Panc1 (cell line): ENCODE results near the gene OVAAL.

ENCODE experiments used
- POLR2AphosphoS5 ChIP-seq: IDR thresholded peaks from 2 replicates; pipeline ENCODE4 v1.6.1; 2012; ENCODE audit warnings: mild to moderate bottlenecking, low read depth, low read length, moderate library complexity
- SIN3A ChIP-seq: IDR thresholded peaks from 2 replicates; pipeline ENCODE4 v1.6.1; 2012; ENCODE audit warnings: low read depth, mild to moderate bottlenecking, low read length, moderate library complexity, borderline replicate concordance; ENCODE audit not compliant: insufficient read depth
- TCF7L2 ChIP-seq: IDR thresholded peaks from 2 replicates; pipeline ENCODE4 v1.6.1; 2011; ENCODE audit warnings: mild to moderate bottlenecking, low read depth, low read length, inconsistent platforms
- TF ChIP-seq, protein P1 (sequence below): fragments of 450-650 bp; IDR thresholded peaks from 2 replicates; pipeline ENCODE4 v1.5.1; 2017; ENCODE audit warnings: mild to moderate bottlenecking

DNA sequence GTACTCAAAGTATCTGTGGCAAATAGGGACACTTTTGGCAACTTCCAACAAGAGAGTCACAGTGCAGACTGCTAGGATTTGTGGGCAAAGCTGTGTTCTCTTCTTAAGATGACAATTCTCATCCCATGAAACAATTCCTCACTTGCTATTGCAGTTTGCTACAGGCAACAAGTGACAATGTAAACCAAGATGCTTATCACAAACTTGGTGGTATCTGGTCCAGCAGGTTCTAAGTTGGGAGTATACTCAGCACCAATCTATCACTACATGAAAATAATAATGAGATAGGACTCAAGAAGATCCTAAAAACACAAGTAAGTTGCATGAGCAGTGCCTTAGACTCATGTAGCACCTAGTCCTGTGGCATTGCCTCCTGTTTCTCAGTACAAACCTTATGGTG lies 3.4 kb upstream of the OVAAL start:
- TF ChIP-seq SIN3A: no peak
- no peak for TF ChIP-seq TCF7L2
- TF ChIP-seq, protein P1, sequence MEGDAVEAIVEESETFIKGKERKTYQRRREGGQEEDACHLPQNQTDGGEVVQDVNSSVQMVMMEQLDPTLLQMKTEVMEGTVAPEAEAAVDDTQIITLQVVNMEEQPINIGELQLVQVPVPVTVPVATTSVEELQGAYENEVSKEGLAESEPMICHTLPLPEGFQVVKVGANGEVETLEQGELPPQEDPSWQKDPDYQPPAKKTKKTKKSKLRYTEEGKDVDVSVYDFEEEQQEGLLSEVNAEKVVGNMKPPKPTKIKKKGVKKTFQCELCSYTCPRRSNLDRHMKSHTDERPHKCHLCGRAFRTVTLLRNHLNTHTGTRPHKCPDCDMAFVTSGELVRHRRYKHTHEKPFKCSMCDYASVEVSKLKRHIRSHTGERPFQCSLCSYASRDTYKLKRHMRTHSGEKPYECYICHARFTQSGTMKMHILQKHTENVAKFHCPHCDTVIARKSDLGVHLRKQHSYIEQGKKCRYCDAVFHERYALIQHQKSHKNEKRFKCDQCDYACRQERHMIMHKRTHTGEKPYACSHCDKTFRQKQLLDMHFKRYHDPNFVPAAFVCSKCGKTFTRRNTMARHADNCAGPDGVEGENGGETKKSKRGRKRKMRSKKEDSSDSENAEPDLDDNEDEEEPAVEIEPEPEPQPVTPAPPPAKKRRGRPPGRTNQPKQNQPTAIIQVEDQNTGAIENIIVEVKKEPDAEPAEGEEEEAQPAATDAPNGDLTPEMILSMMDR: no peak
- TF ChIP-seq POLR2AphosphoS5: no peak
